Measurements from ENCODE around the gene TTC28.

The TTC28 gene

GRCh38 chr22:28146401-28147314 is 533.0 kb downstream of the TTC28 start:
- TF ChIP-seq CTCF (IDR thresholded peaks at IDR 0.05; ENCODE audit: extremely low read depth, missing control alignments), result no peak
- no peak for DNase-seq (ENCODE audit: low spot score)

GRCh38 chr22:28143961-28144745 is 535.5 kb downstream of the TTC28 start:
- no peak for TF ChIP-seq CTCF (IDR thresholded peaks at IDR 0.05; ENCODE audit: extremely low read depth, missing control alignments)
- DNase-seq (ENCODE audit: low spot score), result no peak

- no peak for TF ChIP-seq CTCF (IDR thresholded peaks at IDR 0.05; ENCODE audit: extremely low read depth, missing control alignments)
- no peak for DNase-seq (ENCODE audit: low spot score)
These were observed 536.3 kb downstream of the TTC28 start for GRCh38 chr22:28143241-28143865.

GRCh38 chr22:28142361-28142961 is 537.2 kb downstream of the TTC28 start:
- DNase-seq (ENCODE audit: low spot score), result no peak
- TF ChIP-seq CTCF (IDR thresholded peaks at IDR 0.05; ENCODE audit: extremely low read depth, missing control alignments), result no peak

- no peak for DNase-seq (ENCODE audit: low spot score)
- TF ChIP-seq CTCF (IDR thresholded peaks at IDR 0.05; ENCODE audit: extremely low read depth, missing control alignments), result no peak
These were observed 538.0 kb downstream of the TTC28 start for GRCh38 chr22:28141614-28142013.

GRCh38 chr22:28139961-28140360 is 539.7 kb downstream of the TTC28 start:
- DNase-seq (ENCODE audit: low spot score), result no peak
- no peak for TF ChIP-seq CTCF (IDR thresholded peaks at IDR 0.05; ENCODE audit: extremely low read depth, missing control alignments)

Measured in GM20000 (cell line).